GM21619 (cell line): ENCODE measurements around the gene HSD17B14.

Experiments
- ATAC-seq: cut with Tn5 transposase; IDR thresholded peaks from one replicate; pipeline ENCODE4 v1.9.1; 2021; ENCODE audit not compliant: unreplicated experiment

Gene HSD17B14

GRCh38 chr19:48830965-48831364 is 5.3 kb downstream of the HSD17B14 start:
- ATAC-seq = no peak

GRCh38 chr19:48830088-48830487 is 6.2 kb downstream of the HSD17B14 start:
- ATAC-seq = no peak

- no peak for ATAC-seq
Measured at GRCh38 chr19:48826606-48827020, 9.7 kb downstream of the HSD17B14 start.

- ATAC-seq = no peak
Measured at GRCh38 chr19:48822514-48822913, 13.8 kb downstream of the HSD17B14 start.

GRCh38 chr19:48821633-48822032 is 14.7 kb downstream of the HSD17B14 start:
- no peak for ATAC-seq

GRCh38 chr19:48819366-48819816 is 16.9 kb downstream of the HSD17B14 start:
- ATAC-seq = no peak

- ATAC-seq = no peak
Measured at GRCh38 chr19:48818234-48818820, 18.0 kb downstream of the HSD17B14 start.

GRCh38 chr19:48817585-48818124 is 18.6 kb downstream of the HSD17B14 start:
- ATAC-seq = no peak

- no peak for ATAC-seq
Measured at GRCh38 chr19:48815870-48816501, 20.3 kb downstream of the HSD17B14 start.

GRCh38 chr19:48814895-48815294 is 21.4 kb downstream of the HSD17B14 start:
- no peak for ATAC-seq

GRCh38 chr19:48813123-48813913 is 23.0 kb downstream of the HSD17B14 start:
- no peak for ATAC-seq

- peak; percentile 59 for ATAC-seq
Measured at GRCh38 chr19:48812094-48812929, 24.0 kb downstream of the HSD17B14 start.

- no peak for ATAC-seq
Measured at GRCh38 chr19:48810151-48810550, 26.1 kb downstream of the HSD17B14 start.

- ATAC-seq = no peak
Measured at GRCh38 chr19:48807590-48808308, 28.5 kb downstream of the HSD17B14 start.

- no peak for ATAC-seq
Measured at GRCh38 chr19:48806818-48807589, 29.3 kb downstream of the HSD17B14 start.

GRCh38 chr19:48806518-48806817 is 29.8 kb downstream of the HSD17B14 start:
- ATAC-seq = no peak

- no peak for ATAC-seq
Measured at GRCh38 chr19:48805452-48805851, 30.8 kb downstream of the HSD17B14 start.

- ATAC-seq = no peak
Measured at GRCh38 chr19:48804496-48804895, 31.8 kb downstream of the HSD17B14 start.

GRCh38 chr19:48802623-48803022 is 33.7 kb downstream of the HSD17B14 start:
- ATAC-seq = no peak
